ENCODE data around the gene CDH4. TPM values are rescaled to one million over a fixed set of nuclear protein-coding genes. Genes with fewer than 3 reads are reported as not detected.
"Not testable (repeated sequence)": the region's sequence is repeated elsewhere in the genome, so short reads cannot be mapped to it uniquely, and the experiment has no call there.

The CDH4 gene
- total RNA-seq, 1 donor from 2014 or later = 9.2 TPM

DNA sequence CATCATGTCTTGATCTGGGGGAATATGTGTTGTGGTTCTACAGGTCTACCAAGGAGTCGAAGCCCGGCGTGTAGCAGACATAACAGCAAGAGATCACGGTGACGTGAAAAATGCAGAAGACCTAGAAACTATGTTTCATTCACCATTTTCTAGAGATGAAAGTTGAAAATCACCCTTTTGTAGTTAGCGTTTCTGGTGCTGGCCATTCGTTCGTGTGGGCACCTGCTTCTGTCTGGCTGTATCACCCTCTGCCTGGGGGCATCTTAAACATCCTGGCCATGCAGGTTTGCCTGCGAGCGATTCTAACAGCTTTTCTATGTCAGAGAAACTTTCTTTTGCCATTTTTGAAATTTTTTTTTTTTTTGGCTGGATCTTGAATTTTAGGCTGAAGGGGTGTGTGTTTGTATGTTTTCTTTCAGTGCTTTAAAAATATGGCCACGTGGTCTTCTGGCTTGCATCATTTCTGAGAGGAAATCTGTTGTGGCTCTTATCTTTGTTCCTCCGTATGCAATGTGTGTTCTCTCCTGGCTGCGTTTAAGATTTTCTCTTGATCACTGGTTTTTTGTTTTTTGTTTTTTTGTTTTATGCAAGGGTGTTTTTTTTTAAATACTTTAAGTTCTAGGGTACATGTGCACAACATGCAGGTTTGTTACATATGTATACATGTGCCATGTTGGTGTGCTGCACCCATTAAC lies 226.7 kb downstream of the CDH4 start:
- DNase-seq (ENCODE audit: extremely low read depth, low read depth, low spot score) = no peak

DNA sequence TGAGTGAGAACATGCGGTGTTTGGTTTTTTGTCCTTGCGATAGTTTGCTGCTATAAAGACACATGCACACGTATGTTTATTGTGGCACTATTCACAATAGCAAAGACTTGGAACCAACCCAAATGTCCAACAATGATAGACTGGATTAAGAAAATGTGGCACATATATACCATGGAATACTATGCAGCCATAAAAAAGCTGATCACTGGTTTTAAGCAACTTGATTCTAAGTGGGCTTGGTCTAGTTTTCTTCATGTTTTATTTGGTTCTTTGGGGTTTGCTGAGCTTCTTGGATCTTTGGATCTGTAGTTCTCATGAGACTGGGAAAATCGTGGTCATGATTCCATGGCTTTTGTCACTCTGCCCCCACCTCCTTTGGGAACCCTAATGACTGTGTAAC lies 227.4 kb downstream of the CDH4 start:
- DNase-seq (ENCODE audit: extremely low read depth, low read depth, low spot score) = not testable (repeated sequence)

DNA sequence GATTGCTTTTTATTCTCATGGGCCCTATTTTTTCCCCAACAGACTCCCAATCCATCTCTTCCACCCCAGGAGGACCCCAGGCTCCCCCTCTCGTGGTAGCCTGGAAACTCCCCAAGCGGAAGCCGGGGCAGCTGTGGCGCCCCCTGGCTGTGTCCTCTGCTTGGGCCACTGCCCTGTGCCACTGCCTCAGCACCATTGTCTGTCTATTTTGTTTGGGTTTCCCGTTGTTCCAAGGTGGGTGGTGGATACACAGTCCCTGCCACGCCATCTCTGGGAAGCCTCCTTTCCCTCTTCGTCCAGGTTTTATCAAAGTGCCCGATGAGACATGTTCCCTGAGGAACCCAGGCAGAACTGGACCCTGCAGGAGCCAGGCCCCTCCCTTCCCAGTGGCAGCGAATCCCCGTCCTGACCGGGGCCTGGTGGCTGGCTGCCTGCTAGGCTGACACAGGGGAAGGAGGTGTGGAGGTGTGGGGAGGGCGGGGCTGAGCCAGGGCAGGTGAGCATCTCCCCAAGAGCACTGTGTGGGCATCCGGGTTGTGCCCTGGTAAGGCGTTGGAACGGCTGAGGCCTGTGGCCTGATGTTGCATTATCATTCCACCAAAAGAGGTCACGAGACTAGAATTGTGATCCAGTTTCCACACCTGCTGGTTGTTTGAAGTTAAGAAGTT lies 228.2 kb downstream of the CDH4 start:
- no peak for DNase-seq (ENCODE audit: extremely low read depth, low read depth, low spot score)

DNA sequence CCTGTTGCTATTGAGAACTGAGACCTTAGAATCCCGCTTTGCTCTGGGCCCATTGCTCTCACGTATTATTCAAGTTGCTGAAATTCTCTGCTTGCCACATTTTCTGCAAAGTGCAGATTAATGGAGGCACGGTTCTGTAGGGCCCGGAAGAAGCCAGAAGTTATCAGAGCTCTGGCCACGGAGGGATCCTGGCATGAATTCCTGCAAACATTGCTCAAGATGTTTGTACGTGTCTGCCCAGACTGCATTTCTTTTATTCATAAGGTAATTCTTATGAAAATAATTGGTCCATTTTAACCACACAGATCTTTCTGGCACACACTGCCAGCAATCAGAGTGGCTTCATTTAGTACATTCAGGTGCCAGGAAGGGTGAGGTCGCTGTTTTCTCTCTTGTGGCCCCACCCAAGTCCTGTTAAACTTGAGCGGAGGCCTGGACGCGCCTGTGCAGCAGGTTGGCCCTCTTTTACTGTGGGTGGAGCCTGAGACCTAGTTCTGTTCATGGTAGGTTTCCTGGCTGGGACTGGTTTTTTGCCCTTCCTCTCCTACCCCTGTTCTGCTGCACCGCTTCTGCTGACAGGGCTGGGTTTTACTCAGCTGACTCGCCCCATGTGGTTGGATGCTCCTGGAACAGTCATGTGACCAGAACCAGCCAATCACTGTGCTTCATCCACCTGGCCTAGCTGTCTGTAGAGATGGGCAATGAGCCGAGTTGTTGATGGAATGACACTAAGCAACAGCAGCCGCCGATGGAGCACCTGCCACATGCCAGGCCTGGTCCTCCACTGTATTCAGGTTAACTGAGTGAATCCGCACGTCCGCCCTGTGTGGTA lies 230.2 kb downstream of the CDH4 start:
- DNase-seq (ENCODE audit: extremely low read depth, low read depth, low spot score) = no peak

- DNase-seq (ENCODE audit: extremely low read depth, low read depth, low spot score) = no peak
Measured at GRCh38 chr20:61482901-61483300, 230.8 kb downstream of the CDH4 start.

DNA sequence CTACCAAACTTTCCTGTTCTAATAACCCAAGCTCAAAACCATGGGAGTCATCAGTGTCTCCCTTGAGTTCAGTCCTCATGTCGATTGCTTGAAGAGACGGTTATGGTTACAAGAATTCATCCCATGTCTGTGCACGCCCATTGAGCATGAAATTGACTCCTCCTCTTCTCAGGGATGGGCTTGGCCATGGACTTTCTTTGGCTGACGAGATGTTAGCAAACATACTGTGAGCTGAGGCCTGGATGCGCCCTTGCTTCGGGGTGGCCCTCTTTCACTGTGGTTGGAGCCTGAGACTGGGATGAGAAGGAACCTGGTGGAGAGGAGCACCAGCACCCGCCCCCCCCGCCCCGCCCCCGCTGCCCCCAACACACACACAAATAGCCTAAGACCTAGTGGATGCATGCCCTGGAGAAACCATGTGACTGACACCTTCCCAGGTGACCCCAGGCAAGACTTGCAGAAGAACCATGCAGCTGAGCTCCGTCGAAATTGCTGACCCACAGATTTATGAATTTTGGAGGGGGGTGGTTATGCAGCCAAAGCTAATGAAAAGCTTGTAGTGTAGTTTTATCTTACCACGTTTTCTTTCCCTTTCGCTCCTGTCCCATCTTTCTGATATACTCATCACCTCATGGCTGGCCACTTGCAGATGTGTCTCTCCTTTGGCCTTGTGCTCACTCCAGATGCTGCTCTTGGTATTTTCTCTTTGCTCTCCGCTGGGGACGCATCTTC lies 231.4 kb downstream of the CDH4 start:
- DNase-seq (ENCODE audit: extremely low read depth, low read depth, low spot score) = no peak

GRCh38 chr20:61486198-61486597 lies 234.1 kb downstream of the CDH4 start:
- DNase-seq (ENCODE audit: extremely low read depth, low read depth, low spot score) = no peak

GRCh38 chr20:61487346-61487996 lies 235.4 kb downstream of the CDH4 start:
- DNase-seq (ENCODE audit: extremely low read depth, low read depth, low spot score) = no peak

DNA sequence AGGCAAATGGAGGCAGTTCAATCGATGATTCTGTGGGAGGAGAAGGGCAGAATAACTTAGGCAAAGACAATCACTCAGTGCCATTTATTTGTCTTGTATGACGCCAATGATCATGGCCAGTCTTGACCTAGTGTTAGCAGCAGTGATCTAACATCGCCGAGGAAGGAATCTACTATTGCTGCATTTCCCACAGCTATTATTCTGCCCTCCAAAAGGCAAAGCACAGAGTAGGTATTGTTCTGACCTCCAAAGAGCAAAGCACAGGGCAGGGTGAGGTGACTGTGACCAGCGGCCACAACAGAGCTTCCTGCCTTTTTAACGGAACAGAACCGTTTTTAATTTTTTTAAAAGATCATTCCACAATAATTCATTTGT lies 235.9 kb downstream of the CDH4 start:
- no peak for DNase-seq (ENCODE audit: extremely low read depth, low read depth, low spot score)

DNA sequence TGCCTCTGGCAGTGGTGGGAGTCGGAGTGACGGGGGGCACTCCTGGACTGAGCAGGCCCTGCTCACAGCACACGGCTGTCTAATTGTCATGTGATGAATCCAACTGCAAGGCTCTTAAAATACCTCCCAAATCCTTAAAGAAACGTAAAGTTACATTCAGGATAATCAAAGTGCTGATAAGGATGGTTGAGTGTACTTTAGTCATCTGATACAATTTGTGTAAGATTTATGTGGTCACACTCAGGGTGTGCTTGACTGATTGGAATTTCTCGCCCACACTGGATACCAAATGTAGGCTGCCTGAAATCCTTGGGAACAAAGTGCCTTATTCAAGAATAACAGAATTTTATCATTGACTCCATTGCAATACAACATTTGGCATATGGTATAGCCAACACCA lies 238.7 kb downstream of the CDH4 start:
- DNase-seq (ENCODE audit: extremely low read depth, low read depth, low spot score) = no peak

- DNase-seq (ENCODE audit: extremely low read depth, low read depth, low spot score) = no peak
Measured at GRCh38 chr20:61492065-61492464, 240.0 kb downstream of the CDH4 start.

DNA sequence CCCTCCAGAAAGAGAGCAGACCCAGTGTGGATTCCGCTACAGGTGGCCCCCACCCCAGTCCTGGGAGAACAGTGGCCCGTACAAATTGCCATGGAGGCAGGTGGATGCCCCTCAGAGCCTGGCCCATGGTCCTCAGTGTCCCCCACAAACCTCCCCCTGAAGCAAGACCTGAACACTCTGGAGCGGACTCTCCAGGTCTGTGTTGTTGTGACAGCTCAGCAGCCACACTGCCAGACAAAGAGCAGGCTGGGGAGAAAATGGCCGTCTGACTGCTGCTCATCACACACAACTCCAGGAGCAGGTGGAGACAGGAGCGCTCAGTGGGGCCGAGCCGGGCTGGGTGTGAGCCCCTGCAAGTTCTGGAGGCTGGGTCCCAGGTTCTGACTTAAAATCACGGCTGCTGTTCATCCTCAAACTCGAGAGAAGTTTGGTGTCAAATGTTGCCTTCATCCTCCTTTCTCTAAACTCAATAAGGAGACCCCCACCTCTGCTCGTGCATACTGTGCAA lies 241.8 kb downstream of the CDH4 start:
- no peak for DNase-seq (ENCODE audit: extremely low read depth, low read depth, low spot score)

DNA sequence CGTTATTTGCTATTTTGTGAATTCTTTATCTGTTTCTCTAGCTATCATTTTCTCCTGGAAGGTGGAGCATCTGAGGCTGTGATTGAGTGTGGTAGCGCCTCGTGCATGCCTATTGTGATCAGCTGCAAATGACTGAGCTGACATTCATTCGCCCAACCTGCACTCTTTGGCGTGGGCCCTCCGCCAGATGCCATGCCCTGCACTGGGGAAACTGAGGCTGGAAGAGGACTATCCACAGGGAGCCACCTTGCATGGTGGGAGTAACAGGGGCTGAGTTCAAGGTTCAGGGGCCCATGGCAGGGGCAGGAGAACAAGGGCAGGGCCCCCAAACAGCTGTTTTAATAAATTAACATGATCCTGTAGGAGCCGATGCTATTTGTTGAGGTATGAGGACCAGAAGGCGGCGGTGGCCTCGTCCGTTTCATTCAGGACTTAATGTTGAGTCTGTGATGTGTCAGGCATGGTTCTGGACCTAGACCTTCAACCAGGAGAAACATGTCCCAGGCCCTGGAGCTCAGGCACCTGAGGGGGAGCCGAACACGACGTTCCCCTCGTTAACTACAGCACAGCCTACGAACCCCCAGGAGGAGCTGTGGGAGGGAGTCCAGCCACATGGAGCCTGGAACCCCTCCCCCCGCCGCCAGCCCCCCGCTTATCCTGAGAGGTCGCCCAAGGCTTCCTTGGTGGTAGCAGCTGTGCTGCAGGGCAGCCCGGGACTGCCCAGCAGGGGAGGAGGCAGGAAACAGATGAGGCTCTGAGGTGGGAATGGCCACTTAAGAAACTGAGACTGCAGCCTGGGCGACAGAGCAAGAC lies 242.9 kb downstream of the CDH4 start:
- DNase-seq (ENCODE audit: extremely low read depth, low read depth, low spot score) = no peak

DNA sequence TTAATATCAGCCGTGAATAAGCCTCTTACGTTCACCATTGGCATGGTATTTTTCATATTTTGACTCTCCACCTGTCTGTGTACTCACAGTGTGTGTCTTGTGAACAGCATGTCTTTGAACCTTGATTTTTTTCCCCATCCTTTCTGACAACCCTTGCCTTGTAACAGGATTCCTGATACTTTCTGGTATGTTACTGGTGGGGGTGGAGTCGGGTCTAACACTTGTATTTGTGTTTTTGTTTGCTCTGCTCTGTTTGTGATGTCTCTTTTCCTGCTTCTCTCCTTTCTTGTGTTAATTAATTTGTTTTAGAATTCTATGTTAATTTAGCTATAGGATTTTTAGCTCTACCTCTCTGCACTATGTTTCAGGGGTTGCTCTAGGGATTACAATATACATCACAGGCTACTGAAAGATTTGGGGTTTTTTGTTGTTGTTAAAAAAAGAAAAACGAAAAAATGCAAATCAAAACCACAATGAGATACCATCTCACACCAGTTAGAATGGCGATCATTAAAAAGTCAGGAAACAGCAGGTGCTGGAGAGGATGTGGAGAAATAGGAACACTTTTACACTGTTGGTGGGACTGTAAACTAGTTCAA lies 245.1 kb downstream of the CDH4 start:
- no peak for DNase-seq (ENCODE audit: extremely low read depth, low read depth, low spot score)

DNA sequence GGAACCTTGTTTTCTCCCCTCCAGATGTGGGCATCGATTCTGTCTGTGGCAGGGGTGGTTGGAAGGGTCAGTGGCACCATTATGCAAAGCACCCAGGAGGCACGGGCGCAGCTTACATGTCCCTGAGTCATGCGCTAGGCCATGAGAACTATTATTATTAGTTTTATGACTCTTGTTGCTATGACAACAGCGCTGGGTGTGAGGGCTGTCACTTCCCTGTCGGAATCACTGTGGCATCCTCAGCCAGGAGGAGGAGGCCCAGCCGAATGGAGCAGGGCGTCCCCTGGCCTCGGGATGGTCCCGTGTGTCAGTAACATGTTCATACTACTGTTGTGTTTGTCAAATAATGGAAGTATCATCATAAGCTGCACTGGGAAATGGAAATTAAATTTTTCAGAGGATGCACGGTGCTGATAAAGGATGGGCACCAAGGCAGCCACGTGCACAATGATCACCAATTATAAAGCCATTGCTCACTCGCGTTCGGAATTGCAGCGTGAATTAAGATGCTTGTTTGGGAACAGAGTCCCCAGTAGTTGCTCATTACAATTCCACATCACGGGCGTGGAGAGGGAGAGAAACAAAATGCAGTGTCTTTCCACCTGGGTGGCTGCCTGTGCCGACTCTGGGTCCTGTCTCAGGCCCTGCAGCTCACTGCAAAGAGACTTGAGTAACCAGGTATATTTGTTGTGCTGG lies 247.9 kb downstream of the CDH4 start:
- no peak for DNase-seq (ENCODE audit: extremely low read depth, low read depth, low spot score)

DNA sequence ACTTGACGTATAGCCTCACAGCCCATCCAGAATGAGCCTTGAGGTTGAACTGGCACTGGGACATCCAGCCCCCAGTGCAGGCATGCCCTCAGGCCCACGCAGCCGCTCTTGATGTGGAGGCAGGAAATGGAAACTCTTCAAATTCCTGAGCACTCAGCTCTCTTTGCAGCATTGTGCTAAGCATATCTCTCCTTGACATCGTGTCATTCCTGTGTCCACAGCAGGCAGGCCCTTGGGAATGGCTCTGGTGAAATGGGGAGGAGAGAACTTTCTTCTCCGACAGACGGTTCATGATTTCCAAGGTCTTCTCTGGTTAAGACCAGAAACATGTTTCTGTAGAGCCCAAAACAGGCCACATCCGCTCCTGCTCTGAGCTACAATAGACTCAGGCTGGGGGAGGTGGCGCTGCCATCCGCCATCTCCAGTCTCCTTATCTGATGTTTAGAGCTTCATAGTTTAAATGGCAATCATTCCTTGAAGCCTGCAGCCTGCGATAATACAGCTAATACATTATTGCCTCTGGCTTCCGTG lies 248.8 kb downstream of the CDH4 start:
- DNase-seq (ENCODE audit: extremely low read depth, low read depth, low spot score) = no peak

DNA sequence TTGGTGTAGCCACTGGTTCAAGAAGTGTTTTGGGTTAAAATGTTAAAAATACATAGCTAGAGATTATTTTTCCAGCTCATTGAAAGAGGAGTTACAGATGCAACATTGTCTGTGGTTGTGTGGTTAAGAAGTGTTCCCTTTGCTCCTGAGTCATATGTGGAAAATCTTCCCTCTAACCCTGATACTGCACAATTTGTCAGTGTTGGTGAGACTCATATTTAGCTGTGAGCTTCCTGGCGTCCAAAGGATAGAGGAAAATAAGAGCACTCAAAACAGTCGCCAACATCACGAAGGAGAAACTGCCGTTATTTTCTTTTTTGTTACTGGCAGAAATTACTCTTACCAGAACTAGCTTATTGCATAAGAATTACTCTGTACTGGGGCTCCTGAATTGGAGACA lies 250.4 kb downstream of the CDH4 start:
- DNase-seq (ENCODE audit: extremely low read depth, low read depth, low spot score) = no peak

- no peak for DNase-seq (ENCODE audit: extremely low read depth, low read depth, low spot score)
Measured at GRCh38 chr20:61503106-61503505, 251.0 kb downstream of the CDH4 start.

All from glomerular endothelial cell (primary cell).